ENCODE results near the gene BRMS1.

Gene BRMS1

DNA sequence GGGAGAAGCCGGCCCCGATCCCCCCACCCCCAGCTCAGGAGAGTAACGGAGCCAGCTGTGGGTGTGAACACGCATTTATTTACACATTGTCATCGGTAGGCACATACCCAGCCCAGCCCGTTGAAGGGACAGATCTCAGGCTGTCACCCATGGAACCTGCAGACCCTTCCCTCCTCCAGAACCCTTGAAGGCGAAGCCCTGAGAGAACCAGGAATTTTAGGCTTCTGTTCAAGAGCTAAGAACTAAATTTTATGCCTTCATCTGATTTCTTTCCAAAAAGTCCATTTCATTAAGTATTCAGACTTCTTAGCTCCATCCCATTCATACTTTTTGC, 379 bp upstream of the BRMS1 start:
- TF ChIP-seq CTCF (IDR thresholded peaks at IDR 0.05; ENCODE audit: control insufficient read depth, extremely low read depth, insufficient read depth) = no peak
- no peak for DNase-seq (ENCODE audit: low read depth)

DNA sequence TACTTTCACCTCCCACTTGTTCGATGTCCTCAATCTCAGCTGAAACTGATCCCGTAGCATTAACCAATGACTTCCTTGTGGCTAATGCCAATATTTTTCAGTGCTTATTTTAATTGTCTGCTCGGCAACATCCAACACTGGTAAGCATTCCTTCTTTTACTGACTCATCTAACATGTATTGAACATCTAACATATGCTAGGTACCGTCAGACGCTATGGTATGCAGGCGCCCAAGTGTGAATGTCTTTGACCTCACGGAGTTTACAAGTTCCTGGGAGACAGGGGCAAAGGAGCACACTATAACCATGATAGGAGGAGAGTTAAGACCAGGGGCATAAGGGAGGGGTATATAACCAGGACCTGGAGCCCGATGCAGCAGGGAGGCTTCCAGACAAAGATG, 1.7 kb downstream of the BRMS1 start:
- DNase-seq (ENCODE audit: low read depth) = no peak
- TF ChIP-seq CTCF (IDR thresholded peaks at IDR 0.05; ENCODE audit: control insufficient read depth, extremely low read depth, insufficient read depth) = no peak
- H3K4me3 ChIP-seq (ENCODE audit: low read depth, low read length) = peak overlapping the region; percentile 89

More for the DNA sequence above, 379 bp upstream of the BRMS1 start:
- peak overlapping the region; percentile 89 for H3K4me3 ChIP-seq (ENCODE audit: low read depth, low read length)

DNA sequence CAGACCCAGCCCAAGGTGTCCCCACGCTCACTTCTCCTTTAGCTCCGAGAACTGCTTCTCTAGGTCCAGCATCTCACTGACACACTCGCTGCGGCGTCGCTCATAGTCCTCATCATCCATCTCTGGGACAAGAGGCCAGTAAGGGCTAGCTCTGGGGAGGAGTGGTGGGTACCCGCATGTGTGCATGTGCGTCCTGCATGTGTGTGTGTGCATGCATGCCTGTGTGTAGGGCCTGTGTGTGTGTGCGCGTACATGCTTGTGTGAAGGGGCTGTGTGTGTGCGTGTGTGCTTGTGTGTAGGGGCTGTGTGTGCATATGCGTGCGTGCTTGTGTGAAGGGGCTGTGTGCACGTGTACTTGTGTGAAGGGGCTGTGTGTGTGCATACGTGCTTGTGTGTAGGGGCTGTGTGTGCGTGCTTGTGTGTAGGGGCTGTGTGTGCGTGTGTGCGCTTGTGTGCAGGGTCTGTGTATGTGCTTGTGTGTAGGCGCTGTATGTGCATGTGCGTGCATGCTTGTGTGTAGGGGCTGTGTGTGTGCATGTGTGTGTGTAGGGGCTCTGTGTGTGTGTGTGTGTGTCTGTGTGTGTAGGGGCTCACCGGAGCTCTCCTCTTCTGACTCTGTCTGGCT, 3.3 kb downstream of the BRMS1 start:
- DNase-seq (ENCODE audit: low read depth) = no peak
- TF ChIP-seq CTCF (IDR thresholded peaks at IDR 0.05; ENCODE audit: control insufficient read depth, extremely low read depth, insufficient read depth) = no peak
- H3K4me3 ChIP-seq (ENCODE audit: low read depth, low read length) = no peak overlapping the region

DNA sequence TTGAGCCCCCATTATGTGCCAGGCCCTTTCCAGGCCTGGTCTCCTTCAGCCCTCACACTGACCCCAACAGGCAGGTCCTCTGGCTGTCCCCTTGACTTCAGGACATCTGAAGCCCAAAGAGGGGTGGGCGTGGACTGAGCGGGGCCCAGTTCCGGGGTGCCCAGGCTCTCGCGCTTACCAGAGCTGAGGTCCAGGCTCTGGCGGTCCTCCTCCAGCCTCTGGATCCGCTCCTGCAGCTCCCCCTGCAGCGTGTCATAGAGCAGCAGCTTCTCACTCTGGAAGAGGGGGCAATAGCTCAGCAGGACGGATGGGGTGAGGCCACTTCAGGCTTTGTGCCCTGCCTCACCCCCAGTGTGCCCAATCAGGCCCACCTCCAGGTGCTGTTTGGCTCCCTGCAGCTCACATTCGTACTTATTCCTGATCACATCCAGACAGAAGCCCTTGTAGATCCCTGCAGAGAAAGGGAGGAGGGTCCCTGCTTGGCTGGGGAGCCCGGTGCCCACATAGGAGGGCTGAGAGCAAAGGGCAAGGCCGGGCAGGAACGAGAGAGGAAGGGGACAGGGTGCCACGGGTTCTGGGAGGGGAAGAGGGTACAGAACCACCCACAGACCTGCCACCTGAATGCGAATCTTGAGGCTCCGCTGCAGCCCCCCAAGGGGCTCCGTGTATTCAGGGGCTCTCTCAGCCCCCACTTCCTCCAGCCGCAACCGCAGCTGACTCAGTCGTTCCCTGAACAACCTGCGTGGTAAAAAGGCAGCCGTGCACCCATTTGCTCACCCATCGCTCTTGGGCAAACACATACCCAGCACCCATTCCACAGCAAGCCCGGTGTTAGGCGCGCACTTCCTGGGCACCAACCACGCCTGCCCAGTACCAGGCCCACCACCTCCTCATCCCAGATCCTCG, 4.1 kb downstream of the BRMS1 start:
- no peak for TF ChIP-seq CTCF (IDR thresholded peaks at IDR 0.05; ENCODE audit: control insufficient read depth, extremely low read depth, insufficient read depth)
- DNase-seq (ENCODE audit: low read depth) = no peak

GRCh38 chr11:66339686-66340483, 5.0 kb downstream of the BRMS1 start:
- DNase-seq (ENCODE audit: low read depth) = no peak
- H3K4me3 ChIP-seq (ENCODE audit: low read depth, low read length) = no peak overlapping the region
- no peak for TF ChIP-seq CTCF (IDR thresholded peaks at IDR 0.05; ENCODE audit: control insufficient read depth, extremely low read depth, insufficient read depth)

More for the DNA sequence above, 4.1 kb downstream of the BRMS1 start:
- H3K4me3 ChIP-seq (ENCODE audit: low read depth, low read length) = no peak overlapping the region

DNA sequence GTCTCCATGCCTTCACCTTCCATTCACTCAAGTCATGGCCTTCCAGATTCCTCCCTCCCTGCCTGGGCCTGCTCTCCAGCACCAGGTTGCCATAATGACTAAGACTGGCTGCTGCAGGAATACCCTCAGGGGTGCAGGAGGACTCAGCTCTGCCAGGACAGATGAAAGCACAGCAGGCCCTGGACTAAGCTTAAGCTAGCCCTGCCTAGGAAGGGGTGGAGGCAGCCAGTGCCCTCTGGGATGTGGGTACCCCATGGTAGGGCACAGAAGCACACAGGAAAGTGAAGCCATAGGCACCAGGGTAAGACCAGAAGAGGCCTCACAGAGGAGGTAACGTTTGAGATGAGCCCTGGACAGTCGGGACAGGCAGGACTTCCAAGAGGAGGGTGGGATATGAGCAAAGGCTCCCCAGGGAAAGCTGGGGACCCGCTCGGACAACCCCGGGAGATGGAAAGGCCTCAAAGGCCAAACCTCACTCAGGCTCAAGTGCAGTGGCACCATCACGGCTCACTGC, 5.7 kb downstream of the BRMS1 start:
- DNase-seq (ENCODE audit: low read depth) = no peak
- no peak for TF ChIP-seq CTCF (IDR thresholded peaks at IDR 0.05; ENCODE audit: control insufficient read depth, extremely low read depth, insufficient read depth)
- H3K4me3 ChIP-seq (ENCODE audit: low read depth, low read length) = no peak overlapping the region

Data from LNCaP clone FGC (cell line).